Measurements from ENCODE around the gene BLVRB. TPM values are rescaled to one million over a fixed set of nuclear protein-coding genes. Genes with fewer than 3 reads are reported as not detected.

Gene BLVRB
- polyA plus RNA-seq, 1 of the 3 experiments (the other 2 are of a cell fraction): 85.9 TPM

GRCh38 chr19:40494191-40494838 lies 28.8 kb upstream of the BLVRB start:
- Histone ChIP-seq H2AFZ (ENCODE audit: low read depth) (no peak overlapping the region), H3F3A (replicated peaks; ENCODE audit: insufficient read depth) (no peaks in the 10 kb centered on the region), H3K27me3 (ENCODE audit: insufficient read depth) (no peaks in the 10 kb centered on the region), H3K79me2 (ENCODE audit: insufficient read depth) (no peaks in the 10 kb centered on the region), H3K4me1 (ENCODE audit: control insufficient read depth in 1 of 2, insufficient read depth in 2 of 2, low read depth in 1 of 2, low read length in 1 of 2) (no peaks in the 10 kb centered on the region), H3K9me2 (no peaks in the 10 kb centered on the region), H4K20me1 (ENCODE audit: insufficient read depth) (no peaks in the 10 kb centered on the region), H3K9ac (no peak overlapping the region), H3K4me2 (no peak overlapping the region), H3K4me3 (ENCODE audit: low read depth in 2 of 2, low read length in 1 of 2) (no peak overlapping the region), H3K9me3 (no peaks in the 10 kb centered on the region), H3K27ac (ENCODE audit: low read depth in 2 of 2, low read length in 1 of 2) (no peak overlapping the region), H3K36me3 (replicated peaks in 1 of 2; ENCODE audit: control insufficient read depth in 1 of 2, insufficient read depth in 2 of 2, low read length in 1 of 2) (no peaks in the 10 kb centered on the region)
- WGBS (ENCODE audit: low lambda C conversion rate): 12% methylated on average over 1 of the region's 1 CpG
- TF ChIP-seq RAD21 (IDR thresholded peaks at IDR 0.05; ENCODE audit: low read length): no peak
- no peak for TF ChIP-seq ZBTB33 (IDR thresholded peaks at IDR 0.05; ENCODE audit: borderline replicate concordance, low read depth)
- TF ChIP-seq RXRA (IDR thresholded peaks at IDR 0.05; ENCODE audit: borderline replicate concordance, low read depth): no peak
- POLR2A ChIA-PET: no interaction called here
- no peak for DNase-seq
- CTCF ChIA-PET: interaction anchor here (1.2 to 1.7 kb wide), 2 partner anchors 35 to 105 kb away, joined by 3 to 4 read pairs; no protein-coding TSS in a partner anchor

- Histone ChIP-seq H4K20me1 (ENCODE audit: insufficient read depth) (no peaks in the 10 kb centered on the region), H3F3A (replicated peaks; ENCODE audit: insufficient read depth) (no peaks in the 10 kb centered on the region), H3K9me2 (no peaks in the 10 kb centered on the region), H3K9ac (no peak overlapping the region), H3K4me1 (ENCODE audit: control insufficient read depth in 1 of 2, insufficient read depth in 2 of 2, low read depth in 1 of 2, low read length in 1 of 2) (no peaks in the 10 kb centered on the region), H3K27me3 (ENCODE audit: insufficient read depth) (no peaks in the 10 kb centered on the region), H3K4me2 (no peak overlapping the region), H3K9me3 (no peaks in the 10 kb centered on the region), H3K79me2 (ENCODE audit: insufficient read depth) (no peaks in the 10 kb centered on the region), H3K27ac (ENCODE audit: low read depth in 2 of 2, low read length in 1 of 2) (no peak overlapping the region), H3K36me3 (replicated peaks in 1 of 2; ENCODE audit: control insufficient read depth in 1 of 2, insufficient read depth in 2 of 2, low read length in 1 of 2) (no peaks in the 10 kb centered on the region), H2AFZ (ENCODE audit: low read depth) (no peak overlapping the region), H3K4me3 (ENCODE audit: low read depth in 2 of 2, low read length in 1 of 2) (no peak overlapping the region)
- ChIA-PET CTCF (interaction anchor here (1.7 kb wide), 1 partner anchor 36 kb away, joined by 4 read pairs; no protein-coding TSS in a partner anchor), POLR2A (no interaction called here)
- DNase-seq: no peak
- WGBS (ENCODE audit: low lambda C conversion rate): 14% methylated on average over 4 of the region's 4 CpGs
- TF ChIP-seq ELF1 (IDR thresholded peaks at IDR 0.05) (no peak), FOXM1 (IDR thresholded peaks at IDR 0.05; ENCODE audit: low read depth) (no peak), NFIC (IDR thresholded peaks at IDR 0.05; ENCODE audit: borderline replicate concordance) (no peak), SIN3A (IDR thresholded peaks at IDR 0.05; ENCODE audit: borderline replicate concordance, low read depth, low read length) (no peak), RXRA (IDR thresholded peaks at IDR 0.05; ENCODE audit: borderline replicate concordance, low read depth) (no peak), GABPA (IDR thresholded peaks at IDR 0.05; ENCODE audit: low read depth) (no peak), EZH2phosphoT487 (IDR thresholded peaks at IDR 0.05; ENCODE audit: borderline replicate concordance, low read depth) (no peak)
Observed at GRCh38 chr19:40493778-40494177, 28.2 kb upstream of the BLVRB start.

- no peak overlapping the region for H3K4me2 ChIP-seq
- 80% methylated on average over 3 of the region's 3 CpGs for WGBS (ENCODE audit: low lambda C conversion rate)
- no peaks in the 10 kb centered on the region for H3F3A ChIP-seq (replicated peaks; ENCODE audit: insufficient read depth)
- no peaks in the 10 kb centered on the region for H3K4me1 ChIP-seq (ENCODE audit: control insufficient read depth in 1 of 2, insufficient read depth in 2 of 2, low read depth in 1 of 2, low read length in 1 of 2)
- no peaks in the 10 kb centered on the region for H3K9me3 ChIP-seq
- no peaks in the 10 kb centered on the region for H3K36me3 ChIP-seq (replicated peaks in 1 of 2; ENCODE audit: control insufficient read depth in 1 of 2, insufficient read depth in 2 of 2, low read length in 1 of 2)
- no peaks in the 10 kb centered on the region for H3K79me2 ChIP-seq (ENCODE audit: insufficient read depth)
- no peak overlapping the region for H3K9ac ChIP-seq
- H3K27ac ChIP-seq (ENCODE audit: low read depth in 2 of 2, low read length in 1 of 2): no peak overlapping the region
- no peaks in the 10 kb centered on the region for H4K20me1 ChIP-seq (ENCODE audit: insufficient read depth)
- ChIA-PET CTCF (interaction anchor here (0.9 to 1.0 kb wide), 2 partner anchors 28 to 142 kb away, joined by 3 to 5 read pairs; no protein-coding TSS in a partner anchor), POLR2A (no interaction called here)
- no peak overlapping the region for H2AFZ ChIP-seq (ENCODE audit: low read depth)
- H3K9me2 ChIP-seq: no peaks in the 10 kb centered on the region
- TF ChIP-seq EP300 (IDR thresholded peaks at IDR 0.05; ENCODE audit: borderline replicate concordance in 1 of 2, low read depth in 1 of 2, low read length in 1 of 2) (no peak), MXI1 (IDR thresholded peaks at IDR 0.05; ENCODE audit: low read depth, low read length) (no peak), RFX5 (IDR thresholded peaks at IDR 0.05; ENCODE audit: low read length) (no peak), USF1 (IDR thresholded peaks at IDR 0.05; ENCODE audit: borderline replicate concordance, low read depth) (no peak), FOSL2 (IDR thresholded peaks at IDR 0.05; ENCODE audit: borderline replicate concordance, low read depth) (no peak), JUND (IDR thresholded peaks at IDR 0.05) (no peak), REST (IDR thresholded peaks at IDR 0.05; ENCODE audit: low read depth, low read length) (no peak)
- no peak for DNase-seq
- H3K27me3 ChIP-seq (ENCODE audit: insufficient read depth): no peaks in the 10 kb centered on the region
- H3K4me3 ChIP-seq (ENCODE audit: low read depth in 2 of 2, low read length in 1 of 2): no peak overlapping the region
Observed at GRCh38 chr19:40492274-40492673, 26.7 kb upstream of the BLVRB start.

Measured in SK-N-SH (cell line).